Lower leg skin (tissue), 4 donors: ENCODE data around the gene FAM193A. TPM values are rescaled to one million over a fixed set of nuclear protein-coding genes. Genes with fewer than 3 reads are reported as not detected.

Experiments
- DNase-seq, 2 donors: peaks; one replicate each; pipeline ENCODE4 v3.0.0-alpha.2; 2019; ENCODE audit warnings: low spot score in 2 of 2
- H3K4me3 ChIP-seq: fragments of 200-600 bp; sonication (generic); 2 replicates; pipeline ENCODE4 v1.5.1; 2017; ENCODE audit warnings: mild to moderate bottlenecking, low read depth; ENCODE audit not compliant: poor library complexity, severe bottlenecking
- CTCF ChIP-seq, 3 donors: fragments of 450-650 bp; IDR thresholded peaks; one replicate each; pipeline ENCODE4 v1.5.1; 2016; ENCODE audit warnings: antibody characterized with exemption in 3 of 3, mild to moderate bottlenecking in 3 of 3, moderate library complexity in 2 of 3
- POLR2A ChIP-seq, 2 donors: fragments of 450-650 bp; IDR thresholded peaks; one replicate each; pipeline ENCODE4 v1.6.1; 2016 to 2017; ENCODE audit warnings: antibody characterized with exemption in 2 of 2, mild to moderate bottlenecking in 1 of 2, moderate library complexity in 1 of 2
- whole genome bisulfite sequencing, 2 donors: methylation state at CpG; one replicate each; pipeline ENCODE4 v1.1.5; 2018; 5-methylcytosine and 5-hydroxymethylcytosine counted together
- intact Hi-C: fragments of 100-400 bp; cut with DNase I; formaldehyde crosslinking; loops from one replicate; pipeline ENCODE4 v1.15.0; 2023; ENCODE audit warnings: low total_unique reads
- total RNA-seq, 4 donors: library from RNA; depleted of rRNA; stranded (reverse); fragments of >200 nt; gene quantifications; one replicate each; pipeline ENCODE4 v1.1.0, GENCODE V29; 2016

The FAM193A gene
- total RNA-seq, 4 donors from 2014 or later: 16.3 to 38.6 (median 25.7) TPM

- no peak overlapping the region for H3K4me3 ChIP-seq
- 93 to 95% methylated on average over 8 of the region's 8 CpGs for WGBS, 2 donors
- intact Hi-C loops: no loop called here
- peak in 1 of 2 donors; percentile 21 for DNase-seq
- TF ChIP-seq POLR2A (IDR thresholded peaks at IDR 0.05) (no peak), CTCF (IDR thresholded peaks at IDR 0.05) (no peak)
These were observed 83.0 kb downstream of the FAM193A start for GRCh38 chr4:2619459-2619858.

DNA sequence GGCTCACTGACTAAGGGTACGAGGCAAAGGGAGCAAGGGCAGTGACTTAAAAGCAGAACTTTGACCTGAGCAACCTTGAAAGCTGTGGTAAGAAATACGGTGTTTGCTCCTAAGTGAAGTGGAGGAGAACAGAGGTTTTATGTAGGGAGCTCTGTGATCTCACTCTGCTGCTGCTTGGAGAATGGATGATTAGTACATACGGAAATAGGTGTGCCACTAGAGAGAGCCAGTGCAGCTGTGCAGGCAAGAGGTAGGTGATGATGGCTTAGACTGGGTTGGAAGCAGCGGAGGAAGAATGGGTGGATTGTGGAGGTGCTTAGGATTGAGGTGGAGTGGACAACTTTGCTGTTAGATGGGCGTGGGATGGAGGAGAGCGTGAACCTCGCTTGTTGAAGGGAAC lies 85.0 kb downstream of the FAM193A start:
- peak in 1 of 2 donors; percentile 4 for DNase-seq
- WGBS, 2 donors: 89 to 91% methylated on average over 7 of the region's 7 CpGs
- no peak overlapping the region for H3K4me3 ChIP-seq
- intact Hi-C loops: loop anchor here (5.0 kb wide), 1 partner anchor 394 kb away; no protein-coding TSS in a partner anchor
- TF ChIP-seq CTCF (IDR thresholded peaks at IDR 0.05) (no peak), POLR2A (IDR thresholded peaks at IDR 0.05) (no peak)

DNA sequence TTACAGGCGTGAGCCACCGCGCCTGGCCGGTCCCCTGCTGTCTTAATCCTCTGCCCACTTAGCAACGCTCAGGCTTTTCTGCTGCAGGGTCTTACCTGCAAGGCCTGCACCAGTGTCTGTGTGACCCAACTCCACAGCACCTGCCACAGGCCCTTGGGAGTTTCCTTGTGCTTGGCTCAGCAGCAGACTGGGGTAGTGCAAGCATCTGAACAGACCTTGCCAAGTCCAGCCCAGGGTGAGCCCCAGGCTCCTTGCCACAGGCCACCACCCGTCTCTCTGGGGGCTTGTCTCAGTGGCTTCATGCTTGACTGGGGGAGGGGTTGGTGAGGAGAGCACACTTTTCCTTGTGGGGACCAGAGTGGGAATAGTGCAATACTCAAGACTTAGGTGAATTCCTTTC lies 87.0 kb downstream of the FAM193A start:
- no peak overlapping the region for H3K4me3 ChIP-seq
- TF ChIP-seq CTCF (IDR thresholded peaks at IDR 0.05) (no peak), POLR2A (IDR thresholded peaks at IDR 0.05) (no peak)
- DNase-seq: peak in 1 of 2 donors; percentile 63
- intact Hi-C loops: loop anchor here (5.0 kb wide), 1 partner anchor 396 kb away; no protein-coding TSS in a partner anchor
- WGBS, 2 donors: 79 to 82% methylated on average over 6 of the region's 6 CpGs

DNA sequence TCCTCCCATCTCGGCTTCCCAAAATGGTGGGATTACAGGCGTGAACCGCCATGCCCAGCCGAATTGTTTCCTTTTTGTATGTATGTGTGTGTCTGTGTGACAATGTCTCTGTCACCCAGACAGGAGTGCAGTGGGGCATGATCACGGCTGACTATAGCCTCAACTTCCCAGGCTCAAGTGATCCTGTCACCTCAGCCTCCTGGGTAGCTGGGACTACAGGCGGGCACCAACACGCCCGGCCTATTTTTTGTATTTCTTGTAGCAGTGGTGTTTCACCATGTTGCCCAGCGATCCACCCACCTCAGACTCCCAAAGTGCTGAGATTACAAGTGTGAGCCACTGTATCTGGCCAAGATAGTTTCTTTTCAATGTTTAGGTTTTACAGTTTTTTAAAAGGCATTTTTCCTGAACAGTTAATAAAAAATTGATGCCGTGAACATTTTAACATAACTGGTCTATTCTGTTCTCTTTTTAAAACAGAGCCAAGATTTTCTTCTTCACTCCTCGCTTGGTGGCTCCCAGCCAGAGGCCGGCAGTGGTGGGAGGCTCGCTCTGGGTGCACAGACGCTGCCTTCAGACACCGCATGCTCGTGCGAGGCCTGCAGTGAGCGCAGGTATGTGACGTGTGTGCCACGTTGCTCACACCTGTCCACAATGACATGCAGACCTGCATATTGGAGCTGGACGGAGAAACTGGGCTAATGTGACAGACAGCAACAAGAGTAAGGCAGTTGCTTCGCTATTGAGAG lies 88.5 kb downstream of the FAM193A start:
- 54 to 68% methylated on average over 22 of the region's 22 CpGs for whole genome bisulfite sequencing, 2 donors
- peak in 1 of 2 donors; percentile 54 for DNase-seq

GRCh38 chr4:2626231-2626630 lies 89.8 kb downstream of the FAM193A start:
- peak in 1 of 2 donors; percentile 84 for DNase-seq
- H3K4me3 ChIP-seq: no peak overlapping the region
- TF ChIP-seq POLR2A (IDR thresholded peaks at IDR 0.05): no peak
- TF ChIP-seq CTCF (IDR thresholded peaks at IDR 0.05): no peak
- WGBS, 2 donors: 80 to 84% methylated on average over 10 of the region's 10 CpGs
- intact Hi-C loops: no loop called here

More for the DNA sequence above, 88.5 kb downstream of the FAM193A start:
- TF ChIP-seq POLR2A (IDR thresholded peaks at IDR 0.05): no peak
- no peak for TF ChIP-seq CTCF (IDR thresholded peaks at IDR 0.05)
- intact Hi-C loops: loop anchor here (5.0 kb wide), 1 partner anchor 398 kb away; no protein-coding TSS in a partner anchor
- no peak overlapping the region for H3K4me3 ChIP-seq
